Measurements from ENCODE around the gene TVP23A.
A peak's percentile ranks its signal among the peaks of the same experiment; 100 is the strongest.
"Not testable (repeated sequence)": the region's sequence is repeated elsewhere in the genome, so short reads cannot be mapped to it uniquely, and the experiment has no call there.

The TVP23A gene

GRCh38 chr16:10744370-10745030 is 74.1 kb downstream of the TVP23A start:
- DNase-seq = no peak

GRCh38 chr16:10743610-10744369 is 74.8 kb downstream of the TVP23A start, which contains the start of gene NUBP1:
NUBP1 (plus strand) TSS chr16:10743842; CDS start chr16:10743864, 22 bp downstream.
- DNase-seq = peak; percentile 97

- no peak for DNase-seq
Measured at GRCh38 chr16:10743227-10743609, 75.4 kb downstream of the TVP23A start.

GRCh38 chr16:10741844-10742243 is 76.8 kb downstream of the TVP23A start:
- DNase-seq = peak; percentile 9

- not testable (repeated sequence) for DNase-seq
Measured at GRCh38 chr16:10741249-10741648, 77.3 kb downstream of the TVP23A start.

GRCh38 chr16:10740845-10741208 is 77.8 kb downstream of the TVP23A start:
- no peak for DNase-seq

GRCh38 chr16:10740000-10740844 is 78.4 kb downstream of the TVP23A start:
- no peak for DNase-seq

- DNase-seq = peak; percentile 84
Measured at GRCh38 chr16:10738231-10739077, 80.1 kb downstream of the TVP23A start.

- DNase-seq = peak; percentile 67
Measured at GRCh38 chr16:10737068-10737625, 81.4 kb downstream of the TVP23A start.

- DNase-seq = no peak
Measured at GRCh38 chr16:10731790-10732189, 86.8 kb downstream of the TVP23A start.

- DNase-seq = peak; percentile 26
Measured at GRCh38 chr16:10729104-10730048, 89.2 kb downstream of the TVP23A start.

GRCh38 chr16:10728003-10728887 is 90.3 kb downstream of the TVP23A start:
- DNase-seq = no peak
